Lower leg skin (tissue), 4 donors: ENCODE results near the gene HNRNPL. TPM values are rescaled to one million over a fixed set of nuclear protein-coding genes. Genes with fewer than 3 reads are reported as not detected.

Experiments
- DNase-seq, 2 donors: peaks; one replicate each; pipeline ENCODE4 v3.0.0-alpha.2; 2019; ENCODE audit warnings: low spot score in 2 of 2
- H3K4me3 ChIP-seq: fragments of 200-600 bp; sonication (generic); 2 replicates; pipeline ENCODE4 v1.5.1; 2017; ENCODE audit warnings: mild to moderate bottlenecking, low read depth; ENCODE audit not compliant: poor library complexity, severe bottlenecking
- CTCF ChIP-seq, 3 donors: fragments of 450-650 bp; IDR thresholded peaks; one replicate each; pipeline ENCODE4 v1.5.1; 2016; ENCODE audit warnings: antibody characterized with exemption in 3 of 3, mild to moderate bottlenecking in 3 of 3, moderate library complexity in 2 of 3
- POLR2A ChIP-seq, 2 donors: fragments of 450-650 bp; IDR thresholded peaks; one replicate each; pipeline ENCODE4 v1.6.1; 2016 to 2017; ENCODE audit warnings: antibody characterized with exemption in 2 of 2, mild to moderate bottlenecking in 1 of 2, moderate library complexity in 1 of 2
- WGBS, 2 donors: methylation state at CpG; one replicate each; pipeline ENCODE4 v1.1.5; 2018; 5-methylcytosine and 5-hydroxymethylcytosine counted together
- intact Hi-C: fragments of 100-400 bp; cut with DNase I; formaldehyde crosslinking; loops from one replicate; pipeline ENCODE4 v1.15.0; 2023; ENCODE audit warnings: low total_unique reads
- total RNA-seq, 4 donors: library from RNA; depleted of rRNA; stranded (reverse); fragments of >200 nt; gene quantifications; one replicate each; pipeline ENCODE4 v1.1.0, GENCODE V29; 2016

Gene HNRNPL
- total RNA-seq, 4 donors from 2014 or later = 147 to 203 (median 177) TPM

GRCh38 chr19:38849147-38849859, 483 bp downstream of the HNRNPL start:
- peak; percentile 93 to 99 for DNase-seq
- WGBS, 2 donors = 0 to 1% methylated on average over 39 to 71 of the region's 76 CpGs
- H3K4me3 ChIP-seq = peak overlapping the region; percentile 89
- intact Hi-C loops = no loop called here
- TF ChIP-seq POLR2A (IDR thresholded peaks at IDR 0.05) (no peak), CTCF (IDR thresholded peaks at IDR 0.05) (no peak)

- intact Hi-C loops = no loop called here
- DNase-seq = no peak
- peak overlapping the region; percentile 89 for H3K4me3 ChIP-seq
- TF ChIP-seq CTCF (IDR thresholded peaks at IDR 0.05) (no peak), POLR2A (IDR thresholded peaks at IDR 0.05) (no peak)
- WGBS, 2 donors = 17 to 18% methylated on average over 22 of the region's 22 CpGs
These were observed 1.3 kb downstream of the HNRNPL start for GRCh38 chr19:38848299-38849146.

GRCh38 chr19:38846097-38846496, 3.7 kb downstream of the HNRNPL start:
- intact Hi-C loops = no loop called here
- H3K4me3 ChIP-seq = no peak overlapping the region
- 69 to 85% methylated on average over 2 of the region's 2 CpGs for WGBS, 2 donors
- TF ChIP-seq CTCF (IDR thresholded peaks at IDR 0.05) = no peak
- TF ChIP-seq POLR2A (IDR thresholded peaks at IDR 0.05) = no peak
- no peak for DNase-seq

- no peak overlapping the region for H3K4me3 ChIP-seq
- TF ChIP-seq POLR2A (IDR thresholded peaks at IDR 0.05) = no peak
- TF ChIP-seq CTCF (IDR thresholded peaks at IDR 0.05) = no peak
- DNase-seq = no peak
- WGBS, 2 donors = 87 to 92% methylated on average over 14 of the region's 14 CpGs
- intact Hi-C loops = no loop called here
These were observed 4.3 kb downstream of the HNRNPL start for GRCh38 chr19:38845374-38846024.

GRCh38 chr19:38844093-38844686, 5.6 kb downstream of the HNRNPL start:
- DNase-seq = no peak
- intact Hi-C loops = no loop called here
- WGBS, 2 donors = 87 to 90% methylated on average over 11 of the region's 11 CpGs
- H3K4me3 ChIP-seq = no peak overlapping the region
- TF ChIP-seq CTCF (IDR thresholded peaks at IDR 0.05) = no peak
- no peak for TF ChIP-seq POLR2A (IDR thresholded peaks at IDR 0.05)
